Stimulated activated CD4-positive, alpha-beta T cell treated with anti-CD3 and anti-CD28 coated beads, TNF-alpha, amount 100 ng/mL, for 24 hours (primary cell): Measurements from ENCODE around the gene DYRK1A.
"Not testable (repeated sequence)": the region's sequence is repeated elsewhere in the genome, so short reads cannot be mapped to it uniquely, and the experiment has no call there.

Source experiments
- DNase-seq, 3 experiments: peaks; one replicate each; pipeline ENCODE4 v3.0.0-alpha.2; 2020; ENCODE audit warnings: low read depth in 3 of 3

The DYRK1A gene

GRCh38 chr21:37528150-37528937 is 161.8 kb downstream of the DYRK1A start:
- DNase-seq, result no peak

- no peak for DNase-seq
These were observed 163.1 kb downstream of the DYRK1A start for GRCh38 chr21:37529649-37530048.

GRCh38 chr21:37530901-37531351 is 164.4 kb downstream of the DYRK1A start:
- no peak for DNase-seq

GRCh38 chr21:37531431-37531932 is 164.9 kb downstream of the DYRK1A start:
- DNase-seq, result no peak

GRCh38 chr21:37532868-37533780 is 166.6 kb downstream of the DYRK1A start:
- peak in 1 of 3 experiments; percentile 28 for DNase-seq

- DNase-seq, result no peak
These were observed 167.9 kb downstream of the DYRK1A start for GRCh38 chr21:37534431-37534830.

GRCh38 chr21:37535130-37535529 is 168.6 kb downstream of the DYRK1A start:
- no peak for DNase-seq

- DNase-seq, result no peak
These were observed 169.1 kb downstream of the DYRK1A start for GRCh38 chr21:37535672-37536071.

GRCh38 chr21:37536616-37537278 is 170.2 kb downstream of the DYRK1A start:
- DNase-seq, result no peak

- DNase-seq, result no peak
These were observed 170.9 kb downstream of the DYRK1A start for GRCh38 chr21:37537391-37537996.

GRCh38 chr21:37538971-37539590 is 172.5 kb downstream of the DYRK1A start:
- no peak for DNase-seq

GRCh38 chr21:37541128-37541527 is 174.6 kb downstream of the DYRK1A start:
- DNase-seq, result not testable (repeated sequence)

- no peak for DNase-seq
These were observed 175.9 kb downstream of the DYRK1A start for GRCh38 chr21:37542512-37542911.

GRCh38 chr21:37546299-37546908 is 179.8 kb downstream of the DYRK1A start:
- no peak for DNase-seq

- DNase-seq, result no peak
These were observed 180.5 kb downstream of the DYRK1A start for GRCh38 chr21:37546949-37547614.

- DNase-seq, result no peak
These were observed 181.1 kb downstream of the DYRK1A start for GRCh38 chr21:37547615-37548200.

GRCh38 chr21:37548521-37548981 is 182.0 kb downstream of the DYRK1A start:
- no peak for DNase-seq

GRCh38 chr21:37549730-37550129 is 183.2 kb downstream of the DYRK1A start:
- not testable (repeated sequence) for DNase-seq

- no peak for DNase-seq
These were observed 183.6 kb downstream of the DYRK1A start for GRCh38 chr21:37550157-37550556.
